Measurements from ENCODE around the gene CST9. TPM values are rescaled to one million over a fixed set of nuclear protein-coding genes. Genes with fewer than 3 reads are reported as not detected.

The CST9 gene
- total and polyA plus RNA-seq, 2 of the 8 experiments (the other 6 are each of a cell fraction or from before 2014, with no cell fraction given) = 0.05 to 0.19 TPM

DNA sequence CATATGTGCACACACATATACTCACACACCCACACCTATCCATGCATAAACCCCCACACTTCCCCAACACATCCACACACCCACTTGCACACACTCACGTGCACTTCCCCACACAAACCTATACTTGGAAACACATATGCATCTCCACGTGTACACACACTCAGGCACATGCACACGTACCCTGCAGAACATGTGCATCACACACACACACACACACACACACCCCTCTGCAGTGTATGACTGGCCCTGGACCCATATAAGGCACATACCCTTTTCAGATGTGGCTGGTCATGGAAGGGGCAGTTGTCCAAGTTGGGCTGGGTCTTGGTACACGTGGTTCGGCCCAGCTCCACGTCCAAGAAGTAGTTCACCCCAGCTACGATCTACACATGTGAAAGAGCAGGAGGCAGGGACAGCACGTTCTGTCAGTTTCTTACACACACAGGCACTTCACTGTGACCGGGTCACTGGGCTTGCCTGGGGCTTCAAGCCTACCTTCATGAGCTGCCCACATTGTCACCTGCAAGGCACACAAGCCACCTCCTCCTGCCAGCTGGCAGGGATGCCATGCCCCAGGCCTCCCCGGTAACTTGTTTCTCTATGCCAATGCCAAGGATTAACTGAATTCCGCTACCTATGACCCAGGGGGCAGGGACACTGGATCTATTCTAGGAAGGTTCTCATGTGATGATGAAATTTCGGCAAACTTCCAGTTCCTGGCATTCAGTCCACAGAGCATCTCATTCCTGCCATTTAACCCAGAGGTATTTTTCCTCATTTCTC is 29.5 kb upstream of the CST9 start:
- Histone ChIP-seq H2BK12ac (ENCODE audit: low read depth, low read length) (peak overlapping the region; percentile 63; the same call in 1 of the 2 replicates), H3K79me2 (ENCODE audit: control insufficient read depth in 1 of 2, insufficient read depth in 2 of 2, low read length in 2 of 2) (no peaks in the 10 kb centered on the region), H3K23me2 (ENCODE audit: low read depth, low read length) (peaks cover 9% of the 10 kb centered on the region), H3K56ac (replicated peaks; ENCODE audit: insufficient read length, low read depth, low read length) (no peak overlapping the region), H2BK15ac (ENCODE audit: low read length) (0 out of 2 replicates have a peak overlapping the region, but pooled peaks have one; percentile 46), H2AFZ (ENCODE audit: low read length) (no peak overlapping the region), H2BK5ac (ENCODE audit: low read depth, low read length) (no peak overlapping the region; the same call in 1 of the 2 replicates), H3K4ac (replicated peaks; ENCODE audit: insufficient read length, low read depth, low read length) (peak overlapping the region; percentile 54), H4K8ac (ENCODE audit: extremely low read depth, insufficient read depth, low read length) (no peak overlapping the region), H3K27me3 (replicated peaks in 1 of 4; ENCODE audit: control insufficient read depth in 3 of 4, extremely low read depth in 1 of 4, insufficient read depth in 3 of 4, low read length in 3 of 4) (peaks cover 0 to 5% (median 2%) of the 10 kb centered on the region in 4 experiments; a peak in 3 of 7 replicates), H3K9ac (replicated peaks in 1 of 4; ENCODE audit: extremely low read depth in 1 of 4, low read depth in 3 of 4, low read length in 3 of 4) (no peak overlapping the region), H3K4me1 (replicated peaks in 1 of 4; ENCODE audit: control insufficient read depth in 3 of 4, insufficient read depth in 4 of 4, low read length in 3 of 4) (peaks cover 0 to 9% (median 4%) of the 10 kb centered on the region in 4 experiments; a peak in 4 of 7 replicates), H3K18ac (ENCODE audit: extremely low read depth, low read length) (no peak overlapping the region), H3K14ac (ENCODE audit: insufficient read length) (no peak overlapping the region), H3K4me3 (ENCODE audit: extremely low read depth in 1 of 4, insufficient read depth in 2 of 4, low read depth in 3 of 4, low read length in 4 of 4) (no peak overlapping the region), H2BK20ac (ENCODE audit: low read length) (no peak overlapping the region), H2AK5ac (ENCODE audit: low read depth, low read length) (0 out of 2 replicates have a peak overlapping the region, but pooled peaks have one; percentile 3), H4K5ac (ENCODE audit: insufficient read length, low read depth, low read length) (no peak overlapping the region), H3K4me2 (ENCODE audit: insufficient read depth in 1 of 2, low read depth in 2 of 2, low read length in 2 of 2) (no peak overlapping the region; a peak in 1 of 4 replicates), H3K79me1 (ENCODE audit: low read depth, low read length) (no peaks in the 10 kb centered on the region), H3K23ac (ENCODE audit: insufficient read length) (no peak overlapping the region), H3K9me3 (ENCODE audit: insufficient read depth in 2 of 2, low read depth in 1 of 2, low read length in 1 of 2) (no peaks in the 10 kb centered on the region), H2BK120ac (replicated peaks; ENCODE audit: low read depth, low read length) (no peak overlapping the region), H3K36me3 (ENCODE audit: control insufficient read depth in 2 of 4, insufficient read depth in 4 of 4, low read length in 3 of 4) (no peaks in the 10 kb centered on the region; a peak in 1 of 8 replicates), H4K20me1 (replicated peaks in 1 of 2; ENCODE audit: control insufficient read depth in 1 of 2, insufficient read depth in 2 of 2, low read length in 2 of 2) (peaks cover 0 to 8% of the 10 kb centered on the region in 2 experiments), H3K27ac (ENCODE audit: low read depth, low read length) (no peak overlapping the region), H4K91ac (replicated peaks; ENCODE audit: insufficient read length, low read length) (no peak overlapping the region)
- TF ChIP-seq FOSL1 (IDR thresholded peaks at IDR 0.05; ENCODE audit: insufficient read depth, low read depth, low read length) (no peak), RFX5 (IDR thresholded peaks at IDR 0.05; ENCODE audit: borderline replicate concordance, low read depth, low read length) (no peak), POU5F1 (IDR thresholded peaks at IDR 0.05; ENCODE audit: low read depth, low read length) (no peak), TBP (IDR thresholded peaks at IDR 0.05; ENCODE audit: low read depth, low read length) (no peak), ZNF274 (IDR thresholded peaks at IDR 0.05; ENCODE audit: borderline replicate concordance, extremely low read depth, low read length) (no peak), BACH1 (IDR thresholded peaks at IDR 0.05; ENCODE audit: low read length) (no peak)
- no peak for DNase-seq (ENCODE audit: low read depth in 1 of 2, low spot score in 2 of 2)
- CTCF ChIA-PET (ENCODE audit: partially characterized antibody) = interaction anchor here (0.6 to 1.6 kb wide), 3 partner anchors 9 to 100 kb away, joined by 3 read pairs; no protein-coding TSS in a partner anchor
- 83% methylated on average over 12 of the region's 12 CpGs; no CpG with 5 or more reads in 1 of the 2 experiments for WGBS, 2 experiments (ENCODE audit: extremely low coverage in 1 of 2, insufficient coverage in 1 of 2, insufficient read length in 1 of 2, insufficient replicate concordance in 2 of 2, low coverage in 1 of 2, low lambda C conversion rate in 2 of 2, missing lambda C conversion rate in 1 of 2)
- POLR2A ChIA-PET (ENCODE audit: partially characterized antibody) = no interaction called here
- no peak for FAIRE-seq
